IMR-90 (cell line): ENCODE results near the gene ARHGAP45.
"Not testable (repeated sequence)": the region's sequence is repeated elsewhere in the genome, so short reads cannot be mapped to it uniquely, and the experiment has no call there.

Experiments
- BHLHE40 ChIP-seq: fragments of 150-350 bp; IDR thresholded peaks from 2 replicates; pipeline ENCODE4 v1.6.1; 2016; ENCODE audit warnings: mild to moderate bottlenecking, low read depth, low read length
- CEBPB ChIP-seq: IDR thresholded peaks from 2 replicates; pipeline ENCODE4 v1.6.1; 2012; ENCODE audit warnings: low read depth, low read length, improper control_type of control experiment
- MAFK ChIP-seq: IDR thresholded peaks from 2 replicates; pipeline ENCODE4 v1.6.1; 2012; ENCODE audit warnings: low read depth, low read length, improper control_type of control experiment
- MAZ ChIP-seq: IDR thresholded peaks from 2 replicates; pipeline ENCODE4 v1.6.1; 2012; ENCODE audit warnings: low read depth, mild to moderate bottlenecking, low read length, improper control_type of control experiment, moderate library complexity, borderline replicate concordance
- POLR2A ChIP-seq: IDR thresholded peaks from 2 replicates; pipeline ENCODE4 v1.6.1; 2012; ENCODE audit warnings: mild to moderate bottlenecking, low read depth, low read length
- RCOR1 ChIP-seq: IDR thresholded peaks from 2 replicates; pipeline ENCODE4 v1.6.1; 2012; ENCODE audit warnings: mild to moderate bottlenecking, low read length, improper control_type of control experiment; ENCODE audit not compliant: insufficient replicate concordance
- SMC3 ChIP-seq: fragments of 150-350 bp; IDR thresholded peaks from 2 replicates; pipeline ENCODE4 v1.6.1; 2016; ENCODE audit warnings: low read depth, mild to moderate bottlenecking, antibody characterized with exemption, low read length, moderate library complexity
- TF ChIP-seq, protein P1 (sequence below): conservative IDR thresholded peaks from 2 replicates; pipeline ENCODE4 v1.5.1; 2012; ENCODE audit warnings: mild to moderate bottlenecking, low read depth, low read length, improper control_type of control experiment

DNA sequence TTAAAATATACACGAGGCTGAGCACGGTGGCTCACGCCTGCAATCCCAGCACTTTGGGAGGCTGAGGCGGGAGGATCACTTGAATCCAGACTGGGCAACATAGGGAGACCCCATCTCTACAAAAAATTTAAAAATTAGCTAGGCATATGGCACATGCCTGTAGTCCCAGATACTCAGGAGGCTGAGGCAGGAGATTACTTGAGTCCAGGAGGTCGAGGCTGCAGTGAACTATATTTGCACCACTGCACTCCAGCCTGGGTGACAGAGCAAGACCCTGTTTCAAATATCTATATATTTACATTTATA lies 43.1 kb upstream of the ARHGAP45 start:
- TF ChIP-seq POLR2A, MAFK, CEBPB, BHLHE40, MAZ, RCOR1, SMC3: not testable (repeated sequence)
- TF ChIP-seq, protein P1, sequence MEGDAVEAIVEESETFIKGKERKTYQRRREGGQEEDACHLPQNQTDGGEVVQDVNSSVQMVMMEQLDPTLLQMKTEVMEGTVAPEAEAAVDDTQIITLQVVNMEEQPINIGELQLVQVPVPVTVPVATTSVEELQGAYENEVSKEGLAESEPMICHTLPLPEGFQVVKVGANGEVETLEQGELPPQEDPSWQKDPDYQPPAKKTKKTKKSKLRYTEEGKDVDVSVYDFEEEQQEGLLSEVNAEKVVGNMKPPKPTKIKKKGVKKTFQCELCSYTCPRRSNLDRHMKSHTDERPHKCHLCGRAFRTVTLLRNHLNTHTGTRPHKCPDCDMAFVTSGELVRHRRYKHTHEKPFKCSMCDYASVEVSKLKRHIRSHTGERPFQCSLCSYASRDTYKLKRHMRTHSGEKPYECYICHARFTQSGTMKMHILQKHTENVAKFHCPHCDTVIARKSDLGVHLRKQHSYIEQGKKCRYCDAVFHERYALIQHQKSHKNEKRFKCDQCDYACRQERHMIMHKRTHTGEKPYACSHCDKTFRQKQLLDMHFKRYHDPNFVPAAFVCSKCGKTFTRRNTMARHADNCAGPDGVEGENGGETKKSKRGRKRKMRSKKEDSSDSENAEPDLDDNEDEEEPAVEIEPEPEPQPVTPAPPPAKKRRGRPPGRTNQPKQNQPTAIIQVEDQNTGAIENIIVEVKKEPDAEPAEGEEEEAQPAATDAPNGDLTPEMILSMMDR = not testable (repeated sequence)
